Stimulated activated CD8-positive, alpha-beta memory T cell treated with anti-CD3 and anti-CD28 coated beads, Interleukin-15, amount 100 ng/mL, for 48 hours (primary cell): ENCODE measurements around the gene ZBTB20.

Experiments used
- DNase-seq, 2 donors: peaks; one replicate each; pipeline ENCODE4 v3.0.0-alpha.2; 2020; ENCODE audit warnings: low read depth in 2 of 2

The ZBTB20 gene

GRCh38 chr3:114770874-114771273 lies 376.2 kb downstream of the ZBTB20 start:
- no peak for DNase-seq

GRCh38 chr3:114764056-114764492 lies 383.0 kb downstream of the ZBTB20 start:
- DNase-seq: no peak

DNA sequence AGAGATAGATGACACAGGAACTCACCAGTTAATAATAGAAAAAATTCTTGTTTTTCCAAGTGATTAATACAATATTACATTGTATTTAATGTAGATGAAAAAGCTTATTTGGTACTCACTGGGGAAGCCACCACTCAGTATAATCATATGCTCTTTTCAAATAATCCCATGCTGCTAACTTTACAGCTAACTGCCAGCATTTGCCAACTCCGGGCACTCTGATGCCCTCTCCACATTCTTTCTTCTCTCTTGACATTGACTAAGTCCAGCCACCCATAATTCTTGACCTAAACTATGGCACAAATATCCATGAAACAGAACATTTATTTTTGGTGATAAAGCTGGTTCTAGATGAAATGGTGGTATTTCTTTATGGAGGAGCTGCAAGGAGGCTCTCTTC lies 384.9 kb downstream of the ZBTB20 start:
- no peak for DNase-seq

DNA sequence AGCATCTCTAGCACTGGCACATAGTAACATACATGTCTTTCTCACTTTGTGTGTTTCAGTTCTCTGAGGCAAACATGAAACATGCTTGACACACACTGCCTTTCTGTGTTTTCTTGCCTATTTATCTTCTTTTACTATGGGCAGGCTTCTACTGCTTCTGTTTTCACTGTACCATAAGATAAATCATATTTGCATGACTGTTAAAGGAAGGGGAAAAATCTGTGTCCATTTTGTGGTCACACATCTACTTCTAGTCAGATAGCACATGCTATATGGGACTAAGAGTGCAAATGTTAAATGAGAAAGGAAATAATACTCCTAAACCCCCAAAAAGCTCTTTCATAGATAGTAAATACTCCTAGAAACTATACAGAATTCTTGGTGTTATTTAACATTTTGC lies 386.4 kb downstream of the ZBTB20 start:
- no peak for DNase-seq

GRCh38 chr3:114758831-114759699 lies 388.0 kb downstream of the ZBTB20 start:
- DNase-seq: no peak

DNA sequence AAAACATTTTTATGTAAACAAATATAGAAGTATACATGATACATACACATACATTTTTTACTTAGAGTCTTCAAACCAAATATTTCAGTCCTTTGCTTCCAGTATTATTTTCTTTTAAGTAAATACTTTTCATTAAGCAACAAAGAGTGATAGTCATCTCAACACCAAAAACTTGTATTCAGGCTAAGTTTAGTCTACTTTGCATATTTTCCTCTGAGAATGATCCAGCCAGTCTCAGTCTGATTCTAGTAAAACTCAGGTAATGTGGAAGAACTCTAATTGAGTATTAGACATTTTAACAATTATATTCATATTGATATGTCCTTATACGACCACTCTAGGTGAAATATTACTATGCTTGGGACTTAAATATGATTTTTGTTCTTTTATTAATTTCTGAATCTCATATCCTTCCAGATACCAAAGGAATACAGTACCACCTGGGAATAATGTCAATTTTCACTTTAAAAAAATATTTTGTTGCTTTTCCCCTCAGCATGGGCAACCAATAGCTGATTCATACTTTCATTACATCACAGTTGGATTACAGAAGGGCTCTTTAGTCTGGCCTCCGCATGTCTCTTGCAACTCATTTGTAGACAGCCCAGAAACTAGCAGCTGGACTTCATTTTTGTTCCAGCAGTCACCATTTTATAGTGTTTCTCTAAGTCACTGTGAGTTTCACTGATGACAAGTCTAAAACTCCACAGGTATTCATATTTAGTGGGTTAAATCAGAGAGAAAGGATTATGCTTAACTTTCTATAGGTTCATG lies 390.4 kb downstream of the ZBTB20 start:
- DNase-seq: no peak

DNA sequence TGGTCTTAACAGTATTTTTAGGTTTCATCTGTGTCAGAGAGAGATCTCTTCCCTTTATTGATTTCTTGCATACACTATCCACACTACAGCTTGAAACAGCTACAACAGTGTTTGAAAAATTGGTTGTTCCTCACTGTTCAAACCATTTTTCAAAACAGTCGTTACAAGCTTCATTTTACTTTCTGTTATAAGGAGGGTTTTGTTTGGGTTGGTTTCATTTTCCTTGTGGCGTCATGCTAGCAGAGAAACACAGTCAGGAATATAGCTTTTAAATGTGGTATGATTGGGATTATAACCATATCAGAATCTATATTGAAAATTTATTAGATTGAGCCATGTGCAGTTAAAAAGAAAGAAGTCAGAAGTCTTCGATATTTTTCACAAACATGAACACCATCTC lies 400.6 kb downstream of the ZBTB20 start:
- no peak for DNase-seq

DNA sequence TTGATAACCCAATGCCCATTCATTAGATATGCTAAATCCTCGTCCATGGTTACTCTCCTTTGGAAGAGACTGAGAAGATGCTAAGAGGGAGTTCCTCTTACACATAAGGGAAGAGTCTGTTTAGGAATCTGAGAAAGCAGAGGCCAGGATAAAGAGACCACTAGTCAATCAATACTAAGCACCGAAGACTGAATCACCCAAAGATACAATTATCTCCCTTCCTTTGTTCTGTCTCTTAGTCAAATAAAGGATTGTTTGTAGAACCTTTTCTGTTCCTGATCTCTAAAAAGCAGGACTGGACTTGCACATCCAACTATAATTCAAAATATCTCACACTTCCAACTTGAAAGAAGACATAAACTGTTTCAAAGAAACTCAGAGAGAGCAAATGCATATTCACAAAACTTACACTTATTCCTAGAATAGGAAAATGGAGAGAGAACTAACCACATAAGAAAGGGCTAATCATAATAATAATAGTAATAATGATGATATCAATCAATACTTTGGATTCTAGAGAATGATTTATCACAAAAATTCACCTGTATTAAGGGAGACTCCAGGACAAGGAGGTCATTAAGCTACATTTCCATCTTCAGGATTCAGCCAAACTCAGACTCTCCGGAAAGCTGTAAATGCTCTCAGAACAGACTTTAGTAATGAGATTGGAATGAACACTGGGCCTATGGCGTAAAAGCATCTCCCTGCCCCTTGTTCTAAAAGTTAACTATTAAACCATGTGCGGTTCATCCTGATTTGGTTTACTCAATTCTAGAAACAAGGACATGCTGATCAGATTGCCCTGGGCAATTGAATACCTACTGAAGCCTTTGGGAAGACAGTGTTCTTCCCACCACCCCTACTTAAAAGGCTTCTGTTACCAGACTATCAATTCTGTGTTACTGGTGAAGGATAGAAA lies 401.5 kb downstream of the ZBTB20 start:
- no peak for DNase-seq

DNA sequence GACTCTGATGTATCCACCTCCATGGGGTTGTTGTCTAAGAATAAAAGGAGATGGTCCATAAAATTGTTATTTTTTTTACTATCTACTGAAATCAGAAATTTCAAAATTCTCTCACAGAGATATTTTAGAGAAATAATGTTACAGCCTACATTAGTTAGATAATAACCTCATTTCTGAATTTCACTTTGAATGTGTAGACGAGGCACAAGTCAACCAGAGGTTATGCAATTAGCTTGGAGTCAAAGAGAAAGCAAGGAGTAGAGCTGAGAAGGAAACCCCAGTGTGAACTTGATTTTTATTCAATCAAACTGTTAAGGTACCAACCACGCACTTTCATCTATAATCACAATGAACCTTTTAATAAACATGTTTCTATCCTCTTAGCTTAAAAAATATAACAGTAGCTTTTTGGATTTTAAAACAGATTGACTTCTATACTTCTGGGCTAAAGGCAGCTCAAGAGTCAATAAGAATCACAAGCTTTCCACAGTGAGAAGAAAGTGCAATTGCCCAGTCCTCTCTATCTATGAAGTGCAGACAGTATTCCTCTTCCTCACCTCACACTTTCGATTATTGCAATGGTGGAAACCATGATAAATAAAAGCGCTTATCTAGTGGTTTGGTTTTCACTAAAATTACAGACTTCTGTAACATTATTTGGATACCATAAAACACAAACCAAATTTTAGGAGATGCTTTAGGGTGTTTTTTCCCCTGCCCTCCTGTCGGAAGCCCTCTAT lies 403.2 kb downstream of the ZBTB20 start:
- no peak for DNase-seq

- no peak for DNase-seq
These were observed 406.0 kb downstream of the ZBTB20 start for GRCh38 chr3:114741066-114741465.

- no peak for DNase-seq
These were observed 407.5 kb downstream of the ZBTB20 start for GRCh38 chr3:114739627-114740026.

DNA sequence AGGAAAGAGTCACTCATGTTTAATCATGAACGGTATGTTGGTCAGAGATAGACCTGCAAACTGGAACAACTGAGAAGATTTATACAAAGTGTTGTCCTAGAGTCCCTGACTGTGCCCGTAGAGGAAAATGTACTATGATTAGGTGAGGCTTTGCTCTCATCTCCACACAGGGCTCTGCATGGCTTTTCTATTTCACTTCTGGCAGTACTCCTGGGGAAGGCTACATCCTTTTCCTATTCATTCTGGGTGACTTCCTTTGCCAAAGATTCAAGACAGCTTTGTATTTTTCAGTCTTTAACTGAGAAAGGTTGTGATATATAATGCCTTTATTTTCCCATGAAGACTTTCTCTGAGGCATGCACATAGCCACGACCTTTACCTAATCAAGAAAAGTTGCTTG lies 414.7 kb downstream of the ZBTB20 start:
- DNase-seq: no peak

GRCh38 chr3:114730397-114730796 lies 416.7 kb downstream of the ZBTB20 start:
- no peak for DNase-seq

- DNase-seq: no peak
These were observed 419.7 kb downstream of the ZBTB20 start for GRCh38 chr3:114727373-114727772.

GRCh38 chr3:114725966-114726365 lies 421.1 kb downstream of the ZBTB20 start:
- DNase-seq: no peak

GRCh38 chr3:114722530-114722929 lies 424.6 kb downstream of the ZBTB20 start:
- DNase-seq: no peak

- no peak for DNase-seq
These were observed 425.2 kb downstream of the ZBTB20 start for GRCh38 chr3:114721864-114722263.

DNA sequence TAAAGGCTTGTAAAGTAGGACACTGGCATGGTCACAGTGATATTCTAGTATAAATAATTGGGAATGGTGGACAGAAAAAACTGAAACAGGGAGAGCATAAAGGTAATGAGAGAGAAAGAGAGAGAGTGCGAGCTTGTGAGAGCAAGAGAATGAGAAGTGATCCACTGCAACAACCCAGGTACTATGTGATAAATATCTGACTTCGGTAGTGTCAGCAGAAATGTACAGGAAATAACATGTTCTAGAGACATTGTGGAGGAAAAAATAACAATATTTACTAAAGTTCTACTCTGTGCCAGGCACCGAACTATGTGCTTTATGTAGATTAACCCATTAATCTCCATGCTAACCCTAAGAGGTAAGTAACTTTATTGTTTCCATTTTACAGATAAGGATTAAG lies 425.9 kb downstream of the ZBTB20 start:
- no peak for DNase-seq

DNA sequence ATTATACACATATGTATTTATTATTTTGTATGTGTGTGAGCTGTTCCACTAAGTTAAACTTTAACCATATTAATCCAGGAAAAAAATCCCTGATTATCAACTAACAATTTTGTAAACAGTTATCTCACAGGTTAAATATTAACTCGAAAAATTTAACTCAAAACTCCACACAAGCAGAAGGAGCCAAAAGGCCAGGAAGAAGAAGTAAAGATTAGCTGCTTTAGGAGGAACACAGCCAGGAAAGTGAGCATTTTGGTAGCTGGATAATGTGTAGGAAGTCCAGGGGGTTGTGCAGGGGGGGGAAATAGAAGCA lies 428.2 kb downstream of the ZBTB20 start:
- DNase-seq: no peak

DNA sequence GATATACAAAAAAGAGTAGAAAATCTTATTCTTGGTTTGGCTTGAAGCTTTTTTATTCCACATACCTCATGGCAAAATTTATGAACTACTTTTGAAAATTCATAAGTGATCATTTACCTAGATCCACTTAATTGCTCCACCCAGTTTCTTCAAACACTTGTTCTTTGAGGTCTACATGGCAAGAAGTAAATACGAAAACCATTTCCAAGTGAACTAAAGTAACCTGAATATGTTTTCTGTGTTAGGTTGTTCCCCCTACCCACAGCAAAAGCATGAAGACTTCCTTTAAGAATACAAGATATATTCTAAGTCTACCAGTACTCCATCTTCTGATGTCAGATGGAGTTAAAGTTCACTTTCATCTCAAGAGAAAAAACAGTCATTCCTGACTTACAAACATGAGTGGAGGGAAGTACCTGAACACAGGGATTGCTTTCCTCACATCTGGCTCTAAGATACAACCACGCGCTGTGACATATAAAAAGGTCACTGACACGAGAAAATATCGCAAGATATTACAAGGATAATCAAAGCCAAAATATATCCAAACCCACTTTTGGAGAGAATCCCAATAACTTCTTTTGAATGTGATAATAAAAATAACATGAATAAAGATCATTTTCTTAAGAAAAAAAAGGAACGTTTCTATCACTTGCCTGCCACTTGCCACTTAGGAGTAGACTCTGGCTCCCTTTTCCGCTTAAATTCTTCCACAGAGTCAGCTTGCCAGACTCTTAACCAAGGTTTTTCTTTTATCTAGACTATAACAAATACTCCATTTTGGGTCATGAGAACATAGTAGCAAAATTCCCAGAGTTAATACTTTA lies 428.8 kb downstream of the ZBTB20 start:
- no peak for DNase-seq

GRCh38 chr3:114716916-114717315 lies 430.2 kb downstream of the ZBTB20 start:
- DNase-seq: no peak
